BJ (cell line): Measurements from ENCODE around the gene ACTG1. TPM values are rescaled to one million over a fixed set of nuclear protein-coding genes. Genes with fewer than 3 reads are reported as not detected.

ENCODE experiments used
- CTCF ChIA-PET: fragments of 350-600 bp; formaldehyde crosslinking; extraction: SDS; loops from one replicate; lab custom pipeline; 2021; ENCODE audit warnings: antibody characterized with exemption, inconsistent platforms; lab: Yijun Ruan, JAX
- POLR2A ChIA-PET: fragments of 300-600 bp; sonication (Branson Sonifier 250); formaldehyde crosslinking; extraction: SDS; loops from one replicate; lab custom pipeline; 2021; ENCODE audit warnings: antibody characterized with exemption; lab: Charles Lee
- DNase-seq: peaks from one replicate; pipeline ENCODE4 v3.0.0-alpha.2; 2011; ENCODE audit warnings: low read depth
- H3K27me3 ChIP-seq: 2 replicates; pipeline ENCODE4 v1.6.0; 2011; ENCODE audit warnings: low read length; ENCODE audit not compliant: control insufficient read depth, insufficient read depth
- H3K36me3 ChIP-seq: 2 replicates; pipeline ENCODE4 v1.5.1; 2011; ENCODE audit warnings: low read length; ENCODE audit not compliant: control insufficient read depth, insufficient read depth
- H3K4me3 ChIP-seq: 2 replicates; pipeline ENCODE4 v1.5.1; 2011; ENCODE audit warnings: low read depth, mild to moderate bottlenecking, control low read depth, low read length
- polyA plus RNA-seq: library from polyadenylated mRNA; depleted of rRNA; stranded (reverse); fragments of >200 nt; gene quantifications from 2 replicates; pipeline ENCODE4 v1.2.3, GENCODE V29; 2011
- TF ChIP-seq, protein P1 (sequence below): IDR thresholded peaks from 2 replicates; pipeline ENCODE4 v1.5.1; 2011; ENCODE audit warnings: low read depth, mild to moderate bottlenecking, control low read depth, inconsistent platforms, low read length, moderate library complexity; ENCODE audit not compliant: insufficient read depth

The ACTG1 gene
- polyA plus RNA-seq, 1 experiment: 3,774 TPM

DNA sequence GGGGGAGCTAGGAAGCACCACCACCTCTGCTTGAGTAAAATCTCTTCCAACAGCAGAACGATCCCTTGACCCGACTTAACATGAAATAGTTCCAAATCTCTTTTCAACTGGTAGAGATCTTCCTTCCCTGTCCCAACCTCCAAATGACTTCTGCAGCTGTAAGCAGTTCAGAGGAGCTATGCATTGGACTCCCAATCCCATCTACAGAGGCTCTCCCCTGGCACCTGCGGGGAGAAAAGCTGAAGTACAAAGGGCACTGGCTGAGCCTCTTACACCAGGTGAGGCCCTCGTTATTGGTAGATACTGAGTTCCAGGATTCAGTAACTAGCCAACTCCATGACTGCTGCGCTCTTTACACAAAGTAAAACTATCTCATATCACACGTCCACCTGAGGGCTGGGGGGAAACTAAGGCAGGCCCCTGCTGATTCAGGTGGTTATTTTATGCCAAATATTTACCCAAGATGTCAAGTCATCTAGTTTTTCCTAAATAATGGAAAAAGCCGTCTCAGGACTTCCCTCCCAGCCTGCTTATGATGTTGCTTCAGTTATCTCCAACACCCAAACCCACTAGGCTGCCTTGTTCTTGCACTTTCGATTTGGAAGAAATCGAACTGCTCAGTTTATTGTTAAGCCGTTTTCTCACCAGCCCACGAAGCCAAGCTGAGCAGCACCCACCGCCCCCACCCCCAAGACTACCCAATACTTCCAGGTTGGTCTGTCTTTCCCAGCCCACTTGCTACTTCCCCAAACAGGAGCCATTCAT, 3.2 kb downstream of the ACTG1 start:
- H3K4me3 ChIP-seq: peak overlapping the region; percentile 95
- CTCF ChIA-PET: interaction anchor here (0.6 to 2.0 kb wide), 3 partner anchors 91 to 395 kb away, joined by 3 to 8 read pairs (median 4); no protein-coding TSS in a partner anchor

DNA sequence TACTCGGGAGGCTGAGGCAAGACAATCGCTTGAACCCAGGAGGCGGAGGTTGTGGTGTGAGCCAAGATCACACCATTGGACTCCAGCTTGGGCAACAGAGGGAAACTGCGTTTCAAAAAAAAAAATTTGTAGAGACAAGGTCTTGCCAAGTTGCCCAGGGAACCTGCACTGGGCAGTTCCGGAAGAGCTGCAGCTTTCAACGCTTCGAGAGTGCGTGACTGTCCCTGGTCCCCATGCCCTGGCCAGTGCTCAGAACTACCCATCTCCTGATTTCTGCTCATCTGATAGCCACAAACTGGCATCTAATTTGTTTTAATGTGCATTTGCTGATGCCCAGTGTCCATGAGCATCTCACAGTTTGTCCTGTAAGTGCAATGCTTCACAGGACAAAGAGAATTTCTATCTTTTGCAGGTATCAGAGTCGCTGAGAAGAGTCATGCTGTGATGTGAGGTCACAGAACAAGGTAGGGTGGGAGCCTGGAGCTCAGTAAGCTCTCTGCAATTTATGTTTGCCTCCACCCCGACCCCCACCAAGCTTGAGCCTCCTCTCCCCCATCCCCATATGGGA, 3.9 kb downstream of the ACTG1 start:
- Histone ChIP-seq H3K4me3 (peak overlapping the region; percentile 95), H3K27me3 (no peaks in the 10 kb centered on the region), H3K36me3 (peaks cover 31% of the 10 kb centered on the region)
- no peak for DNase-seq
- ChIA-PET POLR2A (interaction anchor here (0.6 to 0.9 kb wide), 4 partner anchors 92 to 261 kb away, joined by 3 to 12 read pairs (median 4); no protein-coding TSS in a partner anchor), CTCF (interaction anchor here (0.6 to 2.0 kb wide), 4 partner anchors 92 to 394 kb away, joined by 3 to 8 read pairs (median 4); no protein-coding TSS in a partner anchor)
- TF ChIP-seq, protein P1, sequence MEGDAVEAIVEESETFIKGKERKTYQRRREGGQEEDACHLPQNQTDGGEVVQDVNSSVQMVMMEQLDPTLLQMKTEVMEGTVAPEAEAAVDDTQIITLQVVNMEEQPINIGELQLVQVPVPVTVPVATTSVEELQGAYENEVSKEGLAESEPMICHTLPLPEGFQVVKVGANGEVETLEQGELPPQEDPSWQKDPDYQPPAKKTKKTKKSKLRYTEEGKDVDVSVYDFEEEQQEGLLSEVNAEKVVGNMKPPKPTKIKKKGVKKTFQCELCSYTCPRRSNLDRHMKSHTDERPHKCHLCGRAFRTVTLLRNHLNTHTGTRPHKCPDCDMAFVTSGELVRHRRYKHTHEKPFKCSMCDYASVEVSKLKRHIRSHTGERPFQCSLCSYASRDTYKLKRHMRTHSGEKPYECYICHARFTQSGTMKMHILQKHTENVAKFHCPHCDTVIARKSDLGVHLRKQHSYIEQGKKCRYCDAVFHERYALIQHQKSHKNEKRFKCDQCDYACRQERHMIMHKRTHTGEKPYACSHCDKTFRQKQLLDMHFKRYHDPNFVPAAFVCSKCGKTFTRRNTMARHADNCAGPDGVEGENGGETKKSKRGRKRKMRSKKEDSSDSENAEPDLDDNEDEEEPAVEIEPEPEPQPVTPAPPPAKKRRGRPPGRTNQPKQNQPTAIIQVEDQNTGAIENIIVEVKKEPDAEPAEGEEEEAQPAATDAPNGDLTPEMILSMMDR: no peak

More for the DNA sequence above, 3.2 kb downstream of the ACTG1 start:
- no peak for DNase-seq
- no peaks in the 10 kb centered on the region for H3K27me3 ChIP-seq
- POLR2A ChIA-PET: interaction anchor here (0.5 to 1.3 kb wide), 3 partner anchors 9 to 115 kb away, joined by 3 to 5 read pairs (median 3); partner anchors contain the start of gene BAHCC1
- H3K36me3 ChIP-seq: peaks cover 31% of the 10 kb centered on the region
- TF ChIP-seq, protein P1: no peak

DNA sequence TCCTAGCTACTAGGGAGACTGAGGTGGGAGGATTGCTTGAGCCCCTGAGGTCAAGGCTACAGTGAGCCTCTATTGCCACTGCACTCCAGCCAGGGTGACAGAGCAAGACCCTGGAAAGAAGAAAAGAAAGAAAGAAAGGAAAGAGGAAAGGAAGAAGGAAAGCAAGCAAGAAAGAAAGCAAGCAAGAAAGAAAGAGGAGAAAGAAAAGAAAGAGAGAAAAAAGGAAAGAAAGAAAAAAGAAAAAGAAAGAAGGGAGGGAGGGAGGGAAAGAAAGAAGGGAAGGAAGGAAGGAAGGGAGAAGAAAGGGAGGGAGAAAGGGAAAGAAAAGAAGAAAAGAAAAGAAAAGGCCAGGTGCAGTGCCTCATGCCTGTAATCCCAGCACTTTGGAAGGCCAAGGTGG, 9.0 kb downstream of the ACTG1 start:
- Histone ChIP-seq H3K27me3 (no peaks in the 10 kb centered on the region; the same call in 1 of the 2 replicates), H3K36me3 (no peaks in the 10 kb centered on the region), H3K4me3 (no peak overlapping the region)
- TF ChIP-seq, protein P1: no peak
- CTCF ChIA-PET: no interaction called here
- POLR2A ChIA-PET: interaction anchor here (0.6 kb wide), 2 partner anchors 67 to 109 kb away, joined by 3 to 6 read pairs; partner anchors contain the start of gene BAHCC1
- DNase-seq: no peak

DNA sequence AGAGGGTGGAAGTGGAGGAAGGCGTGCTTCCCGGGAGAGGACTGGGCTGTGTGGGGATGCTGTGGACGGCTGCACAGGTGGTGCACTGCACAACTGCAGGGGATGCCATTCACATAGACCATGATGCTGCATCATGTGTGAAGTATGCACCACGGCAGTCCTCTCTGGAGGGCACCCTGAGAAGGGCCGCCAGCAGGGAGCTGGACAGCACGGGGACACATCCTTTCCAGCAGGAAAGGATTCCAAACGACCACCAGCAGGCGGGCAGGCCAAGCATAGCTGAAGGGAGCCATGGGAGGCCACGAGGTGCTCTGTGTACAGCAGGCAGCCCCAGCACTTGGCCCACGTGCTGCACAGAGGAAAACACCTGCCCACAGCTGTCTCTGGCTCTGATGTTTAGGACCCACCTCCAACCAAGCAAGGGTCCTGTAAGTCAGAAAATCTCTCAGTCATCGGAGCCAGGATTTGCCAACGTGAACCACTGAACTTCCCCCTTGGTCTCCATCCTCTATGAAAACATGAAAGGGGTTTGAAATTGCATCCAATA, 10.1 kb downstream of the ACTG1 start:
- no peak for DNase-seq
- TF ChIP-seq, protein P1: no peak
- Histone ChIP-seq H3K4me3 (no peak overlapping the region), H3K36me3 (no peaks in the 10 kb centered on the region), H3K27me3 (no peaks in the 10 kb centered on the region; the same call in 1 of the 2 replicates)
- POLR2A ChIA-PET: no interaction called here
- CTCF ChIA-PET: no interaction called here

DNA sequence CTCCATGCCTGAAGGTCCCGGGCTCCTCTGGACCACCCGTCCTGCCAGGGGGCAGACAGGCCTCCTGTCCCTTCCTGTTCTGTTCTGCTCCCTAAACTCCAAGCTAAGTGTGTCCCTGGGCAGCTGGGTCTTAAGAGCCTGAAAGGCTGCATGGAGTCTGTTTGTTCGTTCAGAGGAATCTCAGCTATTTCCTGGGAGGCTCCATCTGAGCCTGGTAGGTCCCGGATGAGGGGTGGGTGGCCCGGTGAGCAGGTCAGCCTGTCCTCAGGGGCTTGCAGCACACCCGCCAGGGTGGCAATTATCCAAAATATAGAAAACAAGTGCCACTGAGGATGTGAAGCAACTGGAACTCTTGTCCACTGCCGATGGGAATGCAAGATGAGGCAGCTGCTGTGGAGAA, 12.6 kb downstream of the ACTG1 start:
- no peak for DNase-seq

More for the DNA sequence above, 12.6 kb downstream of the ACTG1 start:
- Histone ChIP-seq H3K36me3 (no peaks in the 10 kb centered on the region), H3K4me3 (no peak overlapping the region), H3K27me3 (no peaks in the 10 kb centered on the region; the same call in 1 of the 2 replicates)
- CTCF ChIA-PET: interaction anchor here (0.8 kb wide), 1 partner anchor 8 kb away, joined by 3 read pairs; no protein-coding TSS in a partner anchor
- POLR2A ChIA-PET: no interaction called here
- TF ChIP-seq, protein P1: no peak
